ENCODE measurements around the gene TMOD1. TPM values are rescaled to one million over a fixed set of nuclear protein-coding genes. Genes with fewer than 3 reads are reported as not detected.

TMOD1 gene
- total and polyA plus RNA-seq, 9 of the 15 experiments (the other 6 are each of a cell fraction or from before 2014, with no cell fraction given) = 7.1 to 41.2 (median 14.2) TPM

- no peak overlapping the region for H3K27ac ChIP-seq (ENCODE audit: extremely low read depth, low read depth, low read length)
- peaks cover 50% of the 10 kb centered on the region for H4K20me1 ChIP-seq (replicated peaks; ENCODE audit: control insufficient read depth, insufficient read depth, low read length)
- ATAC-seq = no peak
- H3K27me3 ChIP-seq (ENCODE audit: control insufficient read depth in 2 of 2, insufficient read depth in 2 of 2, low read length in 2 of 2) = no peaks in the 10 kb centered on the region
- H3K79me2 ChIP-seq (ENCODE audit: control insufficient read depth, insufficient read depth, low read length) = peaks cover 88% of the 10 kb centered on the region
- no peak overlapping the region for H3K4me3 ChIP-seq
- in situ Hi-C loops (cut with MboI) (no loop called here), intact Hi-C loops (cut with micrococcal nuclease) (no loop called here)
- BruUV-seq (replicated peaks) = no TSS peak
- no peak for DNase-seq (ENCODE audit: extremely low read depth in 1 of 4, low spot score in 3 of 4)
- FAIRE-seq = no peak
- ChIA-PET POLR2A (interaction anchor here (1.2 to 4.7 kb wide), 3 partner anchors 11 to 15 kb away, joined by 3 to 29 read pairs (median 15); partner anchors contain the start of gene TMOD1), CTCF (ENCODE audit: low intra/inter-chr PET ratio) (no interaction called here)
- no peaks in the 10 kb centered on the region for H3K9me3 ChIP-seq (replicated peaks; ENCODE audit: control insufficient read depth, insufficient read depth, low read depth, low read length)
- peaks cover 16 to 35% of the 10 kb centered on the region in 2 experiments for H3K4me1 ChIP-seq (replicated peaks in 1 of 2; ENCODE audit: control insufficient read depth in 2 of 2, insufficient read depth in 2 of 2, low read length in 2 of 2)
- 78% methylated on average over 8 of the region's 8 CpGs for WGBS (ENCODE audit: insufficient coverage, low coverage, missing lambda C conversion rate)
- H3K9ac ChIP-seq (ENCODE audit: insufficient read depth in 1 of 2, low read depth in 2 of 2, low read length in 2 of 2) = peak overlapping the region in 1 of 2 experiments; percentile 55; a peak in 1 of 4 replicates
- no peak overlapping the region for H3K4me2 ChIP-seq (ENCODE audit: insufficient read depth, low read length)
- no peak overlapping the region for H2AFZ ChIP-seq (ENCODE audit: low read depth, low read length)
- peaks cover 15% of the 10 kb centered on the region for H3K9me1 ChIP-seq (ENCODE audit: control insufficient read depth, insufficient read depth, low read length)
- peaks cover 31% of the 10 kb centered on the region; the same call in 2 of the 3 replicates for H3K36me3 ChIP-seq (ENCODE audit: control insufficient read depth, insufficient read depth, low read length)
- TF ChIP-seq ZFP91 (CRISPR knock-in tag; IDR thresholded peaks at IDR 0.05) (no peak), STAT5A (IDR thresholded peaks at IDR 0.05; ENCODE audit: borderline replicate concordance, low read length) (no peak), RHOXF2B (CRISPR knock-in tag; conservative IDR thresholded peaks at IDR 0.05) (no peak), COPS2 (conservative IDR thresholded peaks at IDR 0.05) (no peak), ZNF696 (CRISPR knock-in tag; conservative IDR thresholded peaks at IDR 0.05) (no peak), ZNF764 (CRISPR knock-in tag; IDR thresholded peaks at IDR 0.05; ENCODE audit: low read depth) (no peak), ZFP30 (CRISPR knock-in tag; IDR thresholded peaks at IDR 0.05; ENCODE audit: borderline replicate concordance) (no peak), SREBF1 (IDR thresholded peaks at IDR 0.05; ENCODE audit: borderline replicate concordance, low read depth, low read length) (no peak), ZNF75A (CRISPR knock-in tag; IDR thresholded peaks at IDR 0.05) (no peak), PRPF4 (IDR thresholded peaks at IDR 0.05; ENCODE audit: insufficient read depth, low read depth, low read length, poor library complexity, severe bottlenecking) (no peak), CTBP1 (IDR thresholded peaks at IDR 0.05; ENCODE audit: borderline replicate concordance) (no peak), FIP1L1 (IDR thresholded peaks at IDR 0.05; ENCODE audit: low read depth, low read length, poor library complexity, severe bottlenecking) (no peak), HLTF (IDR thresholded peaks at IDR 0.05) (no peak), E2F5 (CRISPR knock-in tag; IDR thresholded peaks at IDR 0.05) (no peak)
- TF ChIP-seq, protein P1, sequence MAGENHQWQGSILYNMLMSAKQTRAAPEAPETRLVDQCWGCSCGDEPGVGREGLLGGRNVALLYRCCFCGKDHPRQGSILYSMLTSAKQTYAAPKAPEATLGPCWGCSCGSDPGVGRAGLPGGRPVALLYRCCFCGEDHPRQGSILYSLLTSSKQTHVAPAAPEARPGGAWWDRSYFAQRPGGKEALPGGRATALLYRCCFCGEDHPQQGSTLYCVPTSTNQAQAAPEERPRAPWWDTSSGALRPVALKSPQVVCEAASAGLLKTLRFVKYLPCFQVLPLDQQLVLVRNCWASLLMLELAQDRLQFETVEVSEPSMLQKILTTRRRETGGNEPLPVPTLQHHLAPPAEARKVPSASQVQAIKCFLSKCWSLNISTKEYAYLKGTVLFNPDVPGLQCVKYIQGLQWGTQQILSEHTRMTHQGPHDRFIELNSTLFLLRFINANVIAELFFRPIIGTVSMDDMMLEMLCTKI (IDR thresholded peaks at IDR 0.05; ENCODE audit: partially characterized antibody) = no peak
- TF ChIP-seq, protein P2, sequence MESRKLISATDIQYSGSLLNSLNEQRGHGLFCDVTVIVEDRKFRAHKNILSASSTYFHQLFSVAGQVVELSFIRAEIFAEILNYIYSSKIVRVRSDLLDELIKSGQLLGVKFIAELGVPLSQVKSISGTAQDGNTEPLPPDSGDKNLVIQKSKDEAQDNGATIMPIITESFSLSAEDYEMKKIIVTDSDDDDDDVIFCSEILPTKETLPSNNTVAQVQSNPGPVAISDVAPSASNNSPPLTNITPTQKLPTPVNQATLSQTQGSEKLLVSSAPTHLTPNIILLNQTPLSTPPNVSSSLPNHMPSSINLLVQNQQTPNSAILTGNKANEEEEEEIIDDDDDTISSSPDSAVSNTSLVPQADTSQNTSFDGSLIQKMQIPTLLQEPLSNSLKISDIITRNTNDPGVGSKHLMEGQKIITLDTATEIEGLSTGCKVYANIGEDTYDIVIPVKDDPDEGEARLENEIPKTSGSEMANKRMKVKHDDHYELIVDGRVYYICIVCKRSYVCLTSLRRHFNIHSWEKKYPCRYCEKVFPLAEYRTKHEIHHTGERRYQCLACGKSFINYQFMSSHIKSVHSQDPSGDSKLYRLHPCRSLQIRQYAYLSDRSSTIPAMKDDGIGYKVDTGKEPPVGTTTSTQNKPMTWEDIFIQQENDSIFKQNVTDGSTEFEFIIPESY (CRISPR knock-in tag; IDR thresholded peaks at IDR 0.05) = no peak
These were observed 14.6 kb downstream of the TMOD1 start for GRCh38 chr9:97516111-97516510.

Measured in K562 (cell line).